ENCODE measurements around the gene CLMN.
"Not testable (repeated sequence)": the region's sequence is repeated elsewhere in the genome, so short reads cannot be mapped to it uniquely, and the experiment has no call there.

The CLMN gene

DNA sequence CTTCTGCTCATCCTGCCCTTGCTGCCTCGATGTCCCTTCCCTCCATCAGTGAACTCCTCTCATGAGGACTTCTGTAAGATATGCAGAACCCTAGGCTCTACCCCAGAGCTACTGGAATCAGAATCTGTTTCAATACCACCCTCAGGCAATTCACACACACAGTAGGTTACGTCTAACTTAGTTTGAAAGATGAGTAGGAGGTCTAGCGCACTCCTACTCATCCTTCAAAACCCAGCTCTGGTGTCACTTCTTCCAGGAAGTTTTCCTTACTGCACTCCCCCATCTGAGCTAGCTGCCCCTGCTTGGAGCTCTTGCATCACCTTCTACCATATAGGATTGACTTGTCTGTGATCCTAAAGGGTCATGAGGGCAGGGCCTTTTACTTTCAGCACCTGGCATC is 105.9 kb downstream of the CLMN start:
- H3K4me1 ChIP-seq (ENCODE audit: control insufficient read depth, insufficient read depth, low read length, poor library complexity, severe bottlenecking), result peaks cover 33% of the 10 kb centered on the region
- 83 to 95% methylated on average over 1 to 2 of the region's 3 CpGs for WGBS, 2 experiments (ENCODE audit: insufficient coverage in 2 of 2)
- H3K27ac ChIP-seq (ENCODE audit: low read depth, low read length, severe bottlenecking), result no peak overlapping the region
- no peak overlapping the region for H3K4me3 ChIP-seq (ENCODE audit: extremely low read depth, insufficient read depth, low read length, poor library complexity, severe bottlenecking)
- no peaks in the 10 kb centered on the region for H3K36me3 ChIP-seq (ENCODE audit: control insufficient read depth, insufficient read depth, low read length)
- H3K9me3 ChIP-seq (ENCODE audit: control insufficient read depth, low read length), result no peaks in the 10 kb centered on the region

DNA sequence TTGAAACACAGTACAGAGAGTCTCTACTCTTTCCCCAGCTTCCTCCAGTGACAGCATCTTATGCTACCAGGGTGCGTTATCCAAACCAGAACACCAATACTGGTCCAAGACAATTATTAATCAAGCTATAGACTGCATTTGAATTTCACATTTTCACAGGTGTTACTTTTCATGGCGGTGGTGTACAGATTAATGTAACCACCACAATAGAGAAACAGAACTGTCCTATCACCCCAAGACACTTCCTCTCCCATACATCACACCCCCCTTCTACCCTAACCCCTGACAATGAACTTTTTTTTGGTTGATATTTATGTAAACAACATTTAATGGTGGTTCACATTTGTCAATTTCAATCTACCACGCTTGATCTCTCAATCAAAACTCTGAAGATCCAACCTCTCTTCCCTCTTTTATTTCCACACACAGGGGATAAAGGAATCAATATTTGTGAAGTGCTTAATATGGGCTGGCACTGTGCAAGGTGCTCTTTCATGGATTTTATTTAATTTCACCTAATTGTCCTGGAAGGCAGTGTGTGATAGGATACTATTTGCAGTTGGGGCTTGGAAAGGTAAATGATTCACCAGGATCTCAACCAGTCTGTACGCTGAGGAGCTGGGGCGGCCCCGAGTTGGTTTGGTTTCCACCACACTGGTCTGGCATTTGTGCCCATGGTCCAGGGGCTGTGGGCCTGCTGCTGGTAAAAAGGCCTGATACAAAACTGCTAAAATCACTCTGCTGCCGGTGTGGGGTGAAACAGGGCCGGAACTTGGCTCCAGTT is 107.8 kb downstream of the CLMN start:
- 98 to 99% methylated on average over 5 to 6 of the region's 8 CpGs for WGBS, 2 experiments (ENCODE audit: insufficient coverage in 2 of 2)
- no peaks in the 10 kb centered on the region for H3K9me3 ChIP-seq (ENCODE audit: control insufficient read depth, low read length)

DNA sequence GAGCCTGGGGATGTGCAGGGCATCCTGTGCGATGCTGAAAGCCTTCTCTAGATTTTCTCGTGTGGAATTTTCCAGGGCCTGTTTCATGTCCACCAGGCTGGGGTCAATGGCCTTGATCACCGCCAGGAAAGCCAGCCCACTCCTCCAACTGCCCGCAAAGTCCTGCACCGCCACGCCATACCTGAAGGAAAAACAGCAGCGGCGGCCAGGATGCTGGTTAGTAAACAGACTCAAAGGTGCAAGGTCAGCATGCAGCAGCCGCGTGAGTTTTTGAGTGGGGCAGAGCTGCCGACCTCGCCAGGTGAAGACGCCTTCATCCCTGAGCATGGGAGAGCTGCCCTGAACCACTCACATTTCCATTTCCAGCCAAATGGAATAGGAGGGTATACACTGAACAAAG is 109.0 kb downstream of the CLMN start:
- WGBS, 2 experiments (ENCODE audit: insufficient coverage in 2 of 2), result 88% methylated on average over 8 to 10 of the region's 13 CpGs
- no peaks in the 10 kb centered on the region for H3K36me3 ChIP-seq (ENCODE audit: control insufficient read depth, insufficient read depth, low read length)
- no peaks in the 10 kb centered on the region for H3K9me3 ChIP-seq (ENCODE audit: control insufficient read depth, low read length)
- peaks cover 15% of the 10 kb centered on the region for H3K4me1 ChIP-seq (ENCODE audit: control insufficient read depth, insufficient read depth, low read length, poor library complexity, severe bottlenecking)
- no peak overlapping the region for H3K27ac ChIP-seq (ENCODE audit: low read depth, low read length, severe bottlenecking)
- H3K4me3 ChIP-seq (ENCODE audit: extremely low read depth, insufficient read depth, low read length, poor library complexity, severe bottlenecking), result no peak overlapping the region

More for the DNA sequence above, 107.8 kb downstream of the CLMN start:
- no peak overlapping the region for H3K4me3 ChIP-seq (ENCODE audit: extremely low read depth, insufficient read depth, low read length, poor library complexity, severe bottlenecking)
- no peaks in the 10 kb centered on the region for H3K36me3 ChIP-seq (ENCODE audit: control insufficient read depth, insufficient read depth, low read length)
- no peak overlapping the region for H3K27ac ChIP-seq (ENCODE audit: low read depth, low read length, severe bottlenecking)
- peaks cover 24% of the 10 kb centered on the region for H3K4me1 ChIP-seq (ENCODE audit: control insufficient read depth, insufficient read depth, low read length, poor library complexity, severe bottlenecking)

DNA sequence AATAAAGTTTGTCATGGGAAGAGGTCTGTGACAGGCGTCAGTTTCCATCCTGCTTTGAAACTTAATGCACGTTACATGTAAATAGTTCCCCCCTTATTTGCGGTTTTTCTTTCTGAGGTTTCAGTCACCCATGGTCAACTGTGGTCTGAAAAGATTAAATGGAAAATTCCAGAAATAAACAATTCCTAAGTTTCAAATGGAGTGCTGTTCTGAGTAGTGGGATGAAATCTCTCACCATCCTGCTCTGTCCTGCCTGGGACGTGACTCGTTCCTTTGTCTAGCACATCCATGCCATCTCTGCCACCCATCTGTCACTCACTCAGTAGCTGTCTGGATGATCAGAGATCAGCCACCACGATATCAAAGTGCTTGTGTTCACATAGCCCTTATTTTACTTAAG is 111.1 kb downstream of the CLMN start:
- peaks cover 5% of the 10 kb centered on the region for H3K9me3 ChIP-seq (ENCODE audit: control insufficient read depth, low read length)

DNA sequence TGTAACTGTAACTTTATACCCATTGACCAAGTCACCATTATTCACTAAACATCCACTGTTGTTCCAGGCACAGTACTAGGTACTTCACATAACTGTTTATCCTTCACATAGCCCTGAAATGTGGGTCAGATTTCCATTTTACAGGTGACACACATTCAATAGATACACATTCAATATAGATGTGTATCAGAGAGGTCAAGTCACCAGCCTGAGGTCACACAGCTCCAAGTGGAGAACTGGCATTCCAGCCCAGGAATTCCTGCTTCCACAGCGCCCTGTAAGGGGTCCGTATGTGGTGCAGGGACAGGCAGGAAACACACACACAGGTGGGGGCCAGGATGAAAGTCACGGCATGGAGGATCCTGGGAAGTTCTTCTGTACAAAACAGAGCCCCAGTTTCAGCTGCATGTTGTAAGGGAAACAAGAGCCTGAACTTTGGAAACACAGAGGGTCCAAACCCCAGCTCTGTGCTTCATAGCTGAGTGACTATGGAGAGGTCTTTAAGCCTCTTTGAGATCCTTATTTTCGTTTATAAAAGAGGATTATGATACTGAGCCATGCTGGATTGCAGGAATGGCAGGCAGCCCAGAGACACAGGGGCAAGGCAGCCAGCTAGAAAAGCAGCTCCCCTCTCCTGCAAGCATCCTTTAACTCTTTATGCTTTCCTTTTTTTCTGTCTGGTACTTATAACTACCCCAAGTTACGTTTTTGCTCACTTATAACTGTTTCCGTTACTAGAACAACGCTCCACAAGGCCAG is 112.1 kb downstream of the CLMN start:
- Histone ChIP-seq H3K9me3 (ENCODE audit: control insufficient read depth, low read length) (peaks cover 5% of the 10 kb centered on the region), H3K4me1 (ENCODE audit: control insufficient read depth, insufficient read depth, low read length, poor library complexity, severe bottlenecking) (peaks cover 2% of the 10 kb centered on the region), H3K36me3 (ENCODE audit: control insufficient read depth, insufficient read depth, low read length) (no peaks in the 10 kb centered on the region), H3K27ac (ENCODE audit: low read depth, low read length, severe bottlenecking) (no peak overlapping the region), H3K4me3 (ENCODE audit: extremely low read depth, insufficient read depth, low read length, poor library complexity, severe bottlenecking) (no peak overlapping the region)
- WGBS, 2 experiments (ENCODE audit: insufficient coverage in 2 of 2), result 79% methylated on average over 7 of the region's 7 CpGs

More for the DNA sequence above, 111.1 kb downstream of the CLMN start:
- Histone ChIP-seq H3K4me1 (ENCODE audit: control insufficient read depth, insufficient read depth, low read length, poor library complexity, severe bottlenecking) (peaks cover 2% of the 10 kb centered on the region), H3K4me3 (ENCODE audit: extremely low read depth, insufficient read depth, low read length, poor library complexity, severe bottlenecking) (no peak overlapping the region), H3K36me3 (ENCODE audit: control insufficient read depth, insufficient read depth, low read length) (no peaks in the 10 kb centered on the region), H3K27ac (ENCODE audit: low read depth, low read length, severe bottlenecking) (no peak overlapping the region)
- 63 to 100% methylated on average over 2 to 3 of the region's 6 CpGs for WGBS, 2 experiments (ENCODE audit: insufficient coverage in 2 of 2)

DNA sequence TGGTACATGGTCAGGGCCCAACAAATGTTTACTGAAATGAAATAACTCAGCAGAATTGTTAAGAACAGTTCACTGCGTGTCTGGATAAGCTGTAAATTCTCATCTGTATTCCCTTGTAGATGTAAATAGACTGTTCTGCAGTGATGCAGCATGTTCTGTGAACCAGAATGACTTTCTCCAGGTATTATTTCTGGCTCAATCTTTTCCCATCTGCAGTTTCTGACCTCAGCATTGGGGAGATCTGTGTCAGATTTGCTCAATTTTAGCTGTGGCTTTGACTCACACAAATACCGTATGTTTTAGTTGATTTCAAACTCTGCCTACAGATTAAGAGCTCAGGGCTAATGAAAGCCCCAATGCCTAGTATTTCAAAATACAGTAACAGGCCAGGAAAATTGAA is 113.2 kb downstream of the CLMN start:
- H3K36me3 ChIP-seq (ENCODE audit: control insufficient read depth, insufficient read depth, low read length), result no peaks in the 10 kb centered on the region
- peaks cover 7% of the 10 kb centered on the region for H3K9me3 ChIP-seq (ENCODE audit: control insufficient read depth, low read length)
- 89 to 100% methylated on average over 1 to 2 of the region's 2 CpGs for WGBS, 2 experiments (ENCODE audit: insufficient coverage in 2 of 2)
- no peak overlapping the region for H3K27ac ChIP-seq (ENCODE audit: low read depth, low read length, severe bottlenecking)
- H3K4me3 ChIP-seq (ENCODE audit: extremely low read depth, insufficient read depth, low read length, poor library complexity, severe bottlenecking), result no peak overlapping the region
- peaks cover 2% of the 10 kb centered on the region for H3K4me1 ChIP-seq (ENCODE audit: control insufficient read depth, insufficient read depth, low read length, poor library complexity, severe bottlenecking)

DNA sequence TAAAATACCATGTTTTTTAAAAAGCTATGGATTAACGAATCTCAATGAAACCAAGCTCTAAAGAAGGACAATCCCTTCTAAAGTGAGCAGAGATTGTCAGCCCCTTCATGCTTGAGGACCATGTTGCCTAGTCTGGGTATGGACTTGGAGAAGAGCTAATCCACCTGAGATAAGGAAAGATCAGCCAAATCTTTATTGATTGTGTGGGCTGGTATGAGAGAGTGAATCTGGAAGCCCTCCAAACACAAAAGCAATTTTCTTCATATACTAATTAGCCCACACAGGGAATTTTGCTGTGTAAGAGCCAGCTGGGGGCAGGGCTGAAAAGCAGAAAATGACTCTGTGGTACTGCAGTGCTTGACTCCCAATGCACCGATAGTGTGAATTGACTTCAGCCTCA is 115.0 kb downstream of the CLMN start:
- Histone ChIP-seq H3K36me3 (ENCODE audit: control insufficient read depth, insufficient read depth, low read length) (no peaks in the 10 kb centered on the region), H3K4me3 (ENCODE audit: extremely low read depth, insufficient read depth, low read length, poor library complexity, severe bottlenecking) (no peak overlapping the region), H3K9me3 (ENCODE audit: control insufficient read depth, low read length) (peaks cover 8% of the 10 kb centered on the region), H3K27ac (ENCODE audit: low read depth, low read length, severe bottlenecking) (no peak overlapping the region), H3K4me1 (ENCODE audit: control insufficient read depth, insufficient read depth, low read length, poor library complexity, severe bottlenecking) (peaks cover 2% of the 10 kb centered on the region)
- 80 to 86% methylated on average over 1 of the region's 2 CpGs for WGBS, 2 experiments (ENCODE audit: insufficient coverage in 2 of 2)

DNA sequence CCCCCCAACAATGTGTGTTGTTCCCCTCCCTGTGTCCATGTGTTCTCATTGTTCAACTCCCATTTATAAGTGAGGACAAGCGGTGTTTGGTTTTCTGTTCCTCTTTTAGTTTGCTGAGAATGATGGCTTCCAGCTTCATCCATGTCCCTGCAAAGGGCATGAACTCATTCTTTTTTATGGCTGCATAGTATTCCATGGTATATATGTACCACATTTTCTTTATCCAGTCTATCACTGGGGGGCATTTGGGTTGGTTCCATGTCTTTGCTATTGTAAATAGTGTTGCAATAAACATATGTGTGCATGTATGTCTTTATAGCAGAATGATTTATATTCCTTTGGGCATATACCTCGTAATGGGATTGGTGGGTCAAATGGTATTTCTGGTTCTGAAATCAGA is 118.0 kb downstream of the CLMN start:
- not testable (repeated sequence) for H3K4me1 ChIP-seq (ENCODE audit: control insufficient read depth, insufficient read depth, low read length, poor library complexity, severe bottlenecking); H3K9me3 ChIP-seq (ENCODE audit: control insufficient read depth, low read length); H3K36me3 ChIP-seq (ENCODE audit: control insufficient read depth, insufficient read depth, low read length); H3K4me3 ChIP-seq (ENCODE audit: extremely low read depth, insufficient read depth, low read length, poor library complexity, severe bottlenecking); H3K27ac ChIP-seq (ENCODE audit: low read depth, low read length, severe bottlenecking)
- 100% methylated on average over 1 of the region's 2 CpGs; no CpG with 5 or more reads in 1 of the 2 experiments for WGBS, 2 experiments (ENCODE audit: insufficient coverage in 2 of 2)

DNA sequence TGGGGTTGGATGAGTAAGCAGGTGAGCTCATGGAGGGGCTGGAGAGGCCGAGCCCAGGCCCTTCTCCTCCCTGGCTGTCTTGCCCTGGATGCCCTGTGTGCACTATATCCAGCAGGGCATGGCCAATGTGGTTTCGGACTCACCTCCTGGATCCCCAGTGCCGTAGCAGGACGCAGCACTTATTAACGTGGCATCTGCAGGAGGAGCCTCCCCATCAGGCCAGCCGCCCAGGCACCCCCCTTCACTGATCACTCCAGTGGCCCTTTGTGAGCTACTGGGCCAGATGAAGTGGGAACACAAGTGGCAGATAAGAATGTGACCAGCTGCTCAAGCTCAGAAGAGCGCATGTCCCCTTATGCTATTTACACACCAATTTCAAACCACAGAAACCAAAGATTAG is 119.3 kb downstream of the CLMN start:
- Histone ChIP-seq H3K9me3 (ENCODE audit: control insufficient read depth, low read length) (peaks cover 8% of the 10 kb centered on the region), H3K4me1 (ENCODE audit: control insufficient read depth, insufficient read depth, low read length, poor library complexity, severe bottlenecking) (no peaks in the 10 kb centered on the region), H3K36me3 (ENCODE audit: control insufficient read depth, insufficient read depth, low read length) (no peaks in the 10 kb centered on the region), H3K4me3 (ENCODE audit: extremely low read depth, insufficient read depth, low read length, poor library complexity, severe bottlenecking) (no peak overlapping the region), H3K27ac (ENCODE audit: low read depth, low read length, severe bottlenecking) (no peak overlapping the region)
- WGBS, 2 experiments (ENCODE audit: insufficient coverage in 2 of 2), result 80 to 95% methylated on average over 6 of the region's 7 CpGs

DNA sequence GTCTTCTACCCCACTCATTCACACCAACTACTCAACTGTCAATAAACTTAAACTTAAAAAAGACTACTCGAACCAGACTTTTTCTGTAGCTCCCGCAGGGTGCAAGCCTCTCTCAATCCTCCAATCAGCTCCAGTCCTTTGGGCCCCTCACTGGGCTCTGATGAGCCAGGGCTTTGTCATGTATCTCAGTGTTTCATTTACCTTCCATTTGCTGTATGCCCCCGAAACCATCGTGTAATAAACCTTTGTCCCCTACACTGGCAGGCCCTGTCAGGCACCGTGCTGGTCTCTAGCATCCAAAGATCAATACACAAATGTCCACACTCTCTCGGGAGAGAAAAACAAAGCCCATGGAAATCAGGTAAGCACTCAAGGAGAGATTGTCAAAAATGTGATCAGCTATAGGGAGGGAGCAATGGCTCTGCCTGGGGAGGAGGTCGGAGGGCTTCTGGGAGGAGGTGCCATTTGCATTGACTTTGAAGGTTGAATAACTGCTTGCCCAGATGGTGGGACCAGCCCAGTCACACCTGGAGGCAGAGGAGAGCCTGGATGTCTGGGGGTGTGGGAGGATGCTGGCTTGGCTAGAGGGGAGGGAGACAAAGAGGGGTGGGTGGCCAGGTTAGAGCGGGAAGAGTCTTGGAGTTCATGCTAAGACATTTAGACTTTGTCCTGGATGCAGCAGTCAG is 120.3 kb downstream of the CLMN start:
- no peak overlapping the region for H3K4me3 ChIP-seq (ENCODE audit: extremely low read depth, insufficient read depth, low read length, poor library complexity, severe bottlenecking)
- 63 to 68% methylated on average over 6 to 8 of the region's 8 CpGs for whole genome bisulfite sequencing, 2 experiments (ENCODE audit: insufficient coverage in 2 of 2)
- peaks cover 3% of the 10 kb centered on the region for H3K9me3 ChIP-seq (ENCODE audit: control insufficient read depth, low read length)
- H3K27ac ChIP-seq (ENCODE audit: low read depth, low read length, severe bottlenecking), result no peak overlapping the region
- H3K4me1 ChIP-seq (ENCODE audit: control insufficient read depth, insufficient read depth, low read length, poor library complexity, severe bottlenecking), result no peaks in the 10 kb centered on the region
- no peaks in the 10 kb centered on the region for H3K36me3 ChIP-seq (ENCODE audit: control insufficient read depth, insufficient read depth, low read length)
